Stimulated activated effector memory CD8-positive, alpha-beta T cell treated with anti-CD3 and anti-CD28 coated beads, Interleukin-12 subunit alpha, Interleukin-12 subunit beta, amount 100 ng/mL, for 72 hours (primary cell): ENCODE data around the gene IFT122.

Experiments
- ATAC-seq: fragments of 150-1000 bp; cut with Tn5 transposase; 2 replicates; pipeline ENCODE4 v1.10.0; 2021
- DNase-seq, 2 donors: peaks; one replicate each; pipeline ENCODE4 v3.0.0; 2021 to 2022; ENCODE audit warnings: low spot score in 2 of 2
- H3K27ac Mint-ChIP-seq: one replicate; pipeline ENCODE4 v1.8.0; 2022; ENCODE audit warnings: mild to moderate bottlenecking, mixed read lengths
- H3K36me3 Mint-ChIP-seq: one replicate; pipeline ENCODE4 v1.8.0; 2022; ENCODE audit warnings: mild to moderate bottlenecking, mixed read lengths
- H3K4me1 Mint-ChIP-seq: one replicate; pipeline ENCODE4 v1.8.0; 2022; ENCODE audit warnings: mixed read lengths
- H3K4me3 Mint-ChIP-seq: one replicate; pipeline ENCODE4 v1.8.0; 2022; ENCODE audit warnings: mild to moderate bottlenecking, mixed read lengths
- H3K9me3 Mint-ChIP-seq: one replicate; pipeline ENCODE4 v1.8.0; 2022; ENCODE audit warnings: mixed read lengths

IFT122 gene

GRCh38 chr3:129424185-129424841 lies 15.7 kb upstream of the IFT122 start:
- DNase-seq, result no peak
- peak overlapping the region; percentile 20 for H3K27ac Mint-ChIP-seq
- no peak overlapping the region for H3K4me3 Mint-ChIP-seq

GRCh38 chr3:129425213-129425612 lies 14.8 kb upstream of the IFT122 start:
- H3K27ac Mint-ChIP-seq, result no peak overlapping the region
- peaks cover 38% of the 10 kb centered on the region for H3K4me1 Mint-ChIP-seq

More at GRCh38 chr3:129424185-129424841, 15.7 kb upstream of the IFT122 start:
- Mint-ChIP-seq H3K4me1 (peaks cover 31% of the 10 kb centered on the region), H3K36me3 (peaks cover 14% of the 10 kb centered on the region), H3K9me3 (no peaks in the 10 kb centered on the region)
- ATAC-seq, result peak; percentile 51

GRCh38 chr3:129425619-129426018 lies 14.4 kb upstream of the IFT122 start:
- no peak overlapping the region for H3K27ac Mint-ChIP-seq
- H3K36me3 Mint-ChIP-seq, result peaks cover 27% of the 10 kb centered on the region

More at GRCh38 chr3:129425213-129425612, 14.8 kb upstream of the IFT122 start:
- DNase-seq, result no peak
- H3K36me3 Mint-ChIP-seq, result peaks cover 23% of the 10 kb centered on the region
- H3K9me3 Mint-ChIP-seq, result no peaks in the 10 kb centered on the region
- ATAC-seq, result no peak
- no peak overlapping the region for H3K4me3 Mint-ChIP-seq

GRCh38 chr3:129428007-129428375 lies 12.0 kb upstream of the IFT122 start:
- DNase-seq, result no peak
- Mint-ChIP-seq H3K36me3 (peaks cover 50% of the 10 kb centered on the region), H3K4me1 (peaks cover 38% of the 10 kb centered on the region), H3K9me3 (no peaks in the 10 kb centered on the region), H3K27ac (peak overlapping the region; percentile 73), H3K4me3 (peak overlapping the region; percentile 56)
- ATAC-seq, result no peak

More at GRCh38 chr3:129425619-129426018, 14.4 kb upstream of the IFT122 start:
- Mint-ChIP-seq H3K9me3 (no peaks in the 10 kb centered on the region), H3K4me3 (no peak overlapping the region), H3K4me1 (peaks cover 38% of the 10 kb centered on the region)
- no peak for DNase-seq
- ATAC-seq, result no peak

- Mint-ChIP-seq H3K4me3 (peak within 1 kb of the TSS; percentile 56), H3K36me3 (peaks cover 56% of the 10 kb centered on the region), H3K9me3 (no peaks in the 10 kb centered on the region), H3K4me1 (peaks cover 38% of the 10 kb centered on the region), H3K27ac (peak within 1 kb of the TSS; percentile 73)
- ATAC-seq, result peak; percentile 95
- DNase-seq, result peak; percentile 75 to 90
Observed at GRCh38 chr3:129428376-129429079, 11.5 kb upstream of the IFT122 start, which contains the start of gene EFCAB12. EFCAB12 (minus strand) TSS chr3:129428636; CDS start chr3:129428488, 148 bp downstream.

- Mint-ChIP-seq H3K36me3 (peaks cover 61% of the 10 kb centered on the region), H3K27ac (peak overlapping the region; percentile 73), H3K9me3 (no peaks in the 10 kb centered on the region), H3K4me1 (peaks cover 34% of the 10 kb centered on the region), H3K4me3 (peak overlapping the region; percentile 56)
- DNase-seq (no peak), ATAC-seq (no peak)
Observed at GRCh38 chr3:129429080-129429451, 11.0 kb upstream of the IFT122 start.

GRCh38 chr3:129429602-129430001 lies 10.4 kb upstream of the IFT122 start:
- no peak for ATAC-seq
- Mint-ChIP-seq H3K9me3 (no peaks in the 10 kb centered on the region), H3K27ac (no peak overlapping the region), H3K4me1 (peaks cover 29% of the 10 kb centered on the region), H3K4me3 (no peak overlapping the region), H3K36me3 (peaks cover 66% of the 10 kb centered on the region)
- no peak for DNase-seq

GRCh38 chr3:129432036-129432435 lies 8.0 kb upstream of the IFT122 start:
- Mint-ChIP-seq H3K4me1 (peaks cover 42% of the 10 kb centered on the region), H3K9me3 (no peaks in the 10 kb centered on the region), H3K36me3 (peaks cover 91% of the 10 kb centered on the region), H3K27ac (peak overlapping the region; percentile 67), H3K4me3 (no peak overlapping the region)
- ATAC-seq, result no peak
- no peak for DNase-seq

- no peaks in the 10 kb centered on the region for H3K9me3 Mint-ChIP-seq
- H3K27ac Mint-ChIP-seq, result no peak overlapping the region
- H3K36me3 Mint-ChIP-seq, result peaks cover 97% of the 10 kb centered on the region
- DNase-seq (no peak), ATAC-seq (no peak)
- no peak overlapping the region for H3K4me3 Mint-ChIP-seq
- peaks cover 41% of the 10 kb centered on the region for H3K4me1 Mint-ChIP-seq
Observed at GRCh38 chr3:129432671-129433070, 7.4 kb upstream of the IFT122 start.

GRCh38 chr3:129433565-129433964 lies 6.5 kb upstream of the IFT122 start:
- H3K27ac Mint-ChIP-seq, result no peak overlapping the region
- H3K36me3 Mint-ChIP-seq, result peaks cover 98% of the 10 kb centered on the region
- peaks cover 37% of the 10 kb centered on the region for H3K4me1 Mint-ChIP-seq
- no peak overlapping the region for H3K4me3 Mint-ChIP-seq
- DNase-seq (no peak), ATAC-seq (no peak)
- no peaks in the 10 kb centered on the region for H3K9me3 Mint-ChIP-seq

- DNase-seq (no peak), ATAC-seq (no peak)
- Mint-ChIP-seq H3K36me3 (peaks cover 96% of the 10 kb centered on the region), H3K9me3 (no peaks in the 10 kb centered on the region), H3K4me3 (no peak overlapping the region), H3K4me1 (peaks cover 31% of the 10 kb centered on the region), H3K27ac (no peak overlapping the region)
Observed at GRCh38 chr3:129434140-129434539, 5.9 kb upstream of the IFT122 start.

GRCh38 chr3:129435367-129435766 lies 4.7 kb upstream of the IFT122 start:
- Mint-ChIP-seq H3K36me3 (peaks cover 94% of the 10 kb centered on the region), H3K4me3 (no peak overlapping the region), H3K27ac (peak overlapping the region; percentile 64), H3K4me1 (peaks cover 28% of the 10 kb centered on the region), H3K9me3 (no peaks in the 10 kb centered on the region)
- DNase-seq (no peak), ATAC-seq (no peak)

- peak; percentile 9 for ATAC-seq
- Mint-ChIP-seq H3K27ac (peak overlapping the region; percentile 93), H3K4me3 (peak overlapping the region; percentile 81), H3K36me3 (peaks cover 55% of the 10 kb centered on the region), H3K4me1 (peaks cover 55% of the 10 kb centered on the region), H3K9me3 (no peaks in the 10 kb centered on the region)
- no peak for DNase-seq
Observed at GRCh38 chr3:129439226-129439816, 703 bp upstream of the IFT122 start.

GRCh38 chr3:129440618-129441190 lies 680 bp downstream of the IFT122 start:
- peak overlapping the region; percentile 93 for H3K27ac Mint-ChIP-seq
- peaks cover 41% of the 10 kb centered on the region for H3K36me3 Mint-ChIP-seq
- ATAC-seq (peak; percentile 69), DNase-seq (no peak)
- H3K4me1 Mint-ChIP-seq, result peaks cover 54% of the 10 kb centered on the region
- H3K9me3 Mint-ChIP-seq, result no peaks in the 10 kb centered on the region
- H3K4me3 Mint-ChIP-seq, result peak overlapping the region; percentile 81

- Mint-ChIP-seq H3K9me3 (no peaks in the 10 kb centered on the region), H3K4me3 (peak overlapping the region; percentile 81), H3K36me3 (peaks cover 36% of the 10 kb centered on the region), H3K27ac (peak overlapping the region; percentile 93), H3K4me1 (peaks cover 48% of the 10 kb centered on the region)
- no peak for ATAC-seq
- DNase-seq, result peak in 1 of 2 donors; percentile 54
Observed at GRCh38 chr3:129441215-129441614, 1.2 kb downstream of the IFT122 start.
